Suppressor macrophage treated with lipopolysaccharide for 1 hour (primary cell): ENCODE results near the gene NUCB2.

ENCODE experiments used
- DNase-seq, 3 donors: peaks; one replicate each; pipeline ENCODE4 v3.0.0-alpha.2; 2020 to 2022

NUCB2 gene

DNA sequence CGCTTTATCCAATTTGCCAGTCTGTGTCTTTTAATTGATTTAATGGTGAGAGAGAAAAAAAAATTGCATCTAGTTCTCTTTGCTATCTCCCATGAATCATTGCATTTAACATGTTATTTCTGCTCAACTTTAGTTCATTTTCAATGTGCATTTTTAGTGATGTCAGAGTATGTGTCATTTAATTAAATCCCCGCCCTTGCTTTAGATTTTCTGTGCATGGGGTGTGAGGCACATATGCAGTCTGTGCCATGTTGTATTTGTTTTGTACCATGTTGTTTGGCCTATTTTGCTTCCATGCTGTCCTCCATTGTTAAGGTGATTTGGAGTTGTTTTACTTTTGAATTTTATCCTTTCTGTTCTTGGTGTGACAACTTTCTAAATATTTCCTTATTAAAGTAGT is 66.7 kb downstream of the NUCB2 start:
- DNase-seq: no peak

DNA sequence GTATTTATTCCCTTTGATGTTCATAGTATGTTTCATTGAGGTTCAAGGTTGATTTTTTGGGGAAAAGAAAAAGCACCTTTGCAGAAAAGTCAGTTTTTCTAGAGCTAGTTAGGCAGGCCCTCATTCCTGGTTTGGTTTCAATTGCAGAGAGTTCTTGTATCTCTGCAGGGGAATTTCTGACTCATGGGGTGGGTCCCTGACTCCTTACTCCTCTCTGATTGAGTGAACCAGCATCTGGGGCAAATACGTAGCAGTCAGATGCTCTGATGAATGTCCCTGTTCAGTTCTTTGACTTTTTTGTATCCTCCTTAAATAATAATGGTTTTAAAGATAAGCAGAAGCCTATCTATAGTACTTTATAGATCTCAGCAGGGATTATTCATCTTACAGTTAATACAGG is 67.4 kb downstream of the NUCB2 start:
- DNase-seq: peak in 2 of 3 donors; percentile 23 to 27

DNA sequence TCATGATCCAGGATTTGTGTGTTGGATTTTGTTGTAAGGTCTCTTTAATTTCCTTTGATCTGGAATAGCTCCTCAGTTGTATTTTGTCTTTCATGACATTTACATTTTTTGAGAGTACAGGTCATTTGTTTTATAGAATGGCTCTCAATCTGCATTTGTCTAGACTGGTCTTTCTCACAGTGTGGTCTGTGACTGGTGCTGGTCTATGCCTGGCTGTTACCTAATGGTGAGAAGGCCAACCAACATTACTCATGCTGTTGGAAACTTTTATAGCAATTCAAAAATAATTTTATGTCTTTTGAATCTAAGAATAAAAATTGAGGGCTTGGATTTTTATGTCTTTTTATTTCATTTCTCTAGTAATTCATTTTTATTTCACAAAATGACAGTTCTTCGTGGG is 71.1 kb downstream of the NUCB2 start:
- DNase-seq: no peak

DNA sequence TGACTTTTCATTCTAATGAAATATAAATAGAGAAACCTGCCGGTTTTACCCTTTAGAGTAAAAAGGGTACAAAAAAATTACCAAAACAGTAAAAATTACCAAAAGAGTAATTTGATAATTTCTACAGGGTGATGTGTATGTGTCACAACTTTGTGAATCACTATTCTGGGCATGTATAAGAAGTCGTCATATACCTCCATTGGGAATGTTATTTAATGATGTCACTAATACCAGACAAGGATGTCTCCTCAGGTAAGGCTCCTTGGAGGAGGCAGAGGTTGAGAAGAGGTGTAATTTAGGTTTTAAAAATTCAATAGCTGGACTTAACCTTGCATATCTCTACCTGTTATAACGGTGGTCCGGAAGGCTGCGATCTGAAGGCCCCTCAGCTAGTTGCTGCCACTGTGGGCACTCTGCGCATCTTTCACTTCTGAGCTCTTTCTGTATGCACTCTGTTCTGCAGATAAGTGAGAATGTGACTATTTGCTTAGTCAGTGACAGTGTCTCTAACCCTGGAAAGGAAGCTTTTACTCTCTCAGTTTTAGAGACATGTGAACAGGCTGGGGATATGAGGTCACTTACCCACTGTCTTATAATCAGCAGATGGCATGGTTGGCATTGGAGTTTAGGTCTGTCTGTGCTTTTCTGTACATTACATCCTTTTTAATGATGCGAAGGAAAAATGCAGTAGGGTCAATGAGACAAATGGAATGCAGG is 74.1 kb downstream of the NUCB2 start:
- DNase-seq: peak; percentile 49 to 67 (median 55)

DNA sequence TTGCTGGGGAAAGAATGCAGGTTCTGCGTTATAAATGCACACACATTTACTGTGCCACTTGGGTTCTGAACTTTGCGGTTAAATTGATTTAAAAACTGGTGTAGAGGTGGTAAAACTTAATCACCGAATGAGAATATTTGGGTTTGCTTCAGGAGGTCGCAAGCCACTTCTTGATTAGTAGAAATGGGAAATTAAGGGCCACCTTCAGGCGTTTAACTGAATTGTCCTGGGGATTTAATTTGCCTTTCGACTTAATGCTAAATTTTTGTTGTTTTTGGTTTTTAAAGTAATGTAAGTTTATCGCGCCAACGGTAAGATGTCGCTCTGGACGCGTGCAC is 74.6 kb downstream of the NUCB2 start:
- no peak for DNase-seq

DNA sequence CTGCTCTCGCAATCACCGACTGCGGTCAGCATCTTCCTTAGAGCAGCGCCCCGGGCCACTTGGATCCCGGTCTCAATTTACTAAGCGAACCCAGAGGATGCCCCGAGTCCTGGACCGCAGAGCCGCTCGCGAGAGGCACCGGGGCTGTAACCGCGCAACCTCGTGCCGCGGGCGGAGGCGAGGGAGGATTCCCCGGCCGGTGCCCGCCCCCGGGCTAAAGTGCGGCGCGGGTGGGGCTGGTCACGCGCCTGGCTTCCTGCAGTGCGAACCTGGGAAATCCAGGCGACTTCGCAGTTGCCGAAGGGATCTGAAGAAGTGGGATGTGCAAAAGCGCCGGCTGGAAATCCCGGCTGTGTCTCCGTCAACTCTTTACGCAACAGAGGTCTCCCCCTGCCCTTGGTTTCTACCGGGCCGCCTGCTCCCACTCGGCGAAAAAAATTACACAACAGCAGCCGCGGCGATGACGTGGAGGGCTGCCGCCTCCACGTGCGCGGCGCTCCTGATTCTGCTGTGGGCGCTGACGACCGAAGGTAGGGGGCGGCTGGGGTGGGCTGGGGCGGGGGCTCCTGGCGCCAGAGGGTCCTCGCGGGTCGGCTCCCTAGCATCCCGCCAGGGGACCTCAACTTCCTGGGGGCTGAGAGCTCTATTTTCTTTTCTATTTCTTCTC is 75.1 kb downstream of the NUCB2 start, which contains the start of gene NCR3LG1:
Gene NCR3LG1 (plus strand): TSS at position 291 of the 667 bp plus-strand sequence. CDS start 170 bp downstream, at position 461.
- DNase-seq: peak; percentile 98

DNA sequence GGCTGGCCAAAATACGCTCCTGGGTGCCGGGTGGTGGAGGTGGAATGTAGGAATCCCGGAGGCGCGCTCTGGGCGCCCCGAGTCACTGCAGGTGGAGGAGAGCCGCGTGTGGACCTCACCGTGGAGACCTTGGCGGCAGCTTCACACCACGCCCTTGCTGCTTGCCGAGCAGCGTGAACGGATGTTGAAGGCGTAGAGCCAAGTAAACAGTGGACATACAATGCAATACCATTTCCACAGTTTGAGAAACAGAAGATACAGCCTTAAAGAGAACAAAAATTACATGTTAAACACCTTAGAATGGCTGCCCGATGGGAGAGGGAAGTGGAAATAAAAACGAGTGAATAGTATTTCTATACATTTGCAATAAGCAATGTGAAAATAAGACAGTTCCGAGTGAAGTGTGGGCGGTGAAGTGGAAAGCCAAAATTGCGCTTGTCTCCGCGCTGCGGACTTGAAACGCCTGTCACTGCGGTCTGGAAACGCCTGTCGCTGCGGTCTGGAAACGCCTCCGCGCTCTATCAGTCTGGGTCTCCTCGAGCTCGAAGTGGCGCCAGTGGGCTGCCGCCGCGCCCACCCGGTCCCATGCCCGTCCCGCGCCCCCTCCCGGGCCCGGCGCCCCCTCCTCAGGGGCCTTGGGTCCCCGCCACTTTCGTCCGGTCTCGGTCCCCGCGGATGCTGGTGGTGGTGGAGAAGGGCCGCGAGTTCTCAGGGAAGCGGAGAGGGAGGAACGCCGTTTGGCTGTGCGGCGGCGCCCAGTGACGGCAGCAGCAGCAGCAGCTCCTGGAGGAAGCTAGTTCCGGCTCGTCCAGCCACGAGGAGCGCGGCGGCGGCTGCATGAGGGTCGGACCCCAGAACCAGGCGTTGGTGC is 76.6 kb downstream of the NUCB2 start:
- peak; percentile 80 to 87 (median 83) for DNase-seq

DNA sequence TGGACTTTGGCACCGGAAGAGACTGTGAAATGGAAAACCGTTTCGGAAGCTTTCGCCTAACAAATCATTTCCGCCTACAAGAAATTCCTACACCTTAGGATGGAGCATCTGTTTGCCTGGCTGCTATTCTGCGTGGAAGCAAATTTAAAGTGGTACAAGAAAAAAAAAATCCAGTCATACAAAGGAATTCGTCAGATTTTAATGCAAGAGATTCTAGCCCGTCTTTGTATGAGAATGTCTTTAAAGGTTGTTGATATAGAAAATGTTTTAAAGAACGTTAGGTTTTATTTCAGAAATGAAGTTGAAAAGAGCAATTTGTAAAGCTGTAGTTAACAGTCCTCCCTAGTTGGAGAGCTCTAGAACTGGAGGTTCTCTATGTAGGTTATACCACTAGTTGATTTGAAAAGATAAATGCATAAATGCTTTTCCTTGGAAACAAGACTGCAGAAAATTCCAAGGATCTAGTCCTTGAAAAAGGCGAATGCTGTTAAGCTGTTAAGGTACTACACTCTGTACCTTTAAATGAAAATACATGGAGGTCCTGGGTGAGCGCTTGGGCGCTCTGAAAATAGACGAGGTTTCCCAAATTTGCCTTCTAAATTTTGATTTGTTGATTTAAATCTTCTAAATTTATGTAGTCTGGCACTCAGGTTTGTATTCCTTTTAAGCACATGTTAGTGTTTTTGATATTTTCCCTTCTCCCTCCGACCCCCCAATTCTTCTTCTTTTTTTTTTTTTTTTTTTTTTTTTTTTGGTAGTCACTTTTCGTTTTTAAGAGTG is 77.5 kb downstream of the NUCB2 start:
- peak in 1 of 3 donors; percentile 5 for DNase-seq

DNA sequence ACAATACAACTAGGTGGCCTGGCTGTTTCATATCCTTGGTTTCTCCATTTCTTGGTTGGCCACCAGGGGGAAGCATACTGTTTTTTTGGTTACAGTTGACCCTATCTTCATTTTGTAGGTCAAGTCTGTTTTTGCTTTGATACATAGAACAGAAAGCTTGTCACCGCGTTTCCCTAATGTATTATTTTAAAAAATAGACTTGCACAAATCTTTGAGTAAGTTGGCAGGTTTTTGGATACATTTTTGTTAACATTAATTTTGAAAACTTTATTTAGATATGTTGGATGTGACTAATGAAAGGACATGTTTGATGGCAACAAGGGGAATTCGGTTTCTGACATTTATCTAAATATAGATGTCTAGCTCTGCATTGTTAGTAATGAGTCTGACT is 78.1 kb downstream of the NUCB2 start:
- peak; percentile 82 to 86 (median 85) for DNase-seq

DNA sequence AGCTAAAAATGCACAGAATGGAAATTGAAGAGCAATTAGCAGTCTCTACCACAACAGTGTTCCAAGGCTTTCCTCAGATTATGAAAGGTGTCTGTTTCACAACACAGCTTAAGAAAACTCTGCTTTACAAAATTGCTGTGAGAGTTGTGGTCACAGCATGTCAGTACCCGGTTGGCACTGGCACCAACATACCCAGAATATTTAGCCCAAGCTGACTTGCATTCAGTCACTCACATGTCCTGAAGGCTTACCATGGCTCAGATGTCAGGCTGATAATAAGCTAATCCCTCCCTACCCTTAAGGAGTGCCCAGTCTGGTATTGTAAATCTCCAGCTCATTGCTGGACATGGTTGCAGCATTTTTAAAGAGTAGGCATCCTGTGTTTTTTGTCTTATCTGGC is 90.0 kb downstream of the NUCB2 start:
- DNase-seq: no peak

DNA sequence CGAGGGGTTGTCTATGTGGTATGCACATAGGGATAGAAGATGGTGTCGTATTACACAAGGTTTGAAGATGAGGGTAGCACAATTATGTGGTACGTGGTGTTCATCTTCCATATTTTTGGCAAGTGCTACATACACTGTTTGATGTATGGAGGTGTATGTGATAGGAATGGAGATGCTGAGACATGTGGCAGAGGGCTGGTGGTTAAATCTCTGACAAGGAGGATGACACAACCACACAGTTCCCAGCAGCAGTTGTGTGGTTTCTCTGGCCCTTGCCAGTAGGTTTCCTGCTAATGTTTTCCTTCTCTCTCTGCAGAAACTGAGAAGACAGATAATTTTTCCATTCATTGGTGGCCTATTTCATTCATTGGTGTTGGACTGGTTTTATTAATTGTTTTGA is 92.0 kb downstream of the NUCB2 start:
- DNase-seq: no peak

DNA sequence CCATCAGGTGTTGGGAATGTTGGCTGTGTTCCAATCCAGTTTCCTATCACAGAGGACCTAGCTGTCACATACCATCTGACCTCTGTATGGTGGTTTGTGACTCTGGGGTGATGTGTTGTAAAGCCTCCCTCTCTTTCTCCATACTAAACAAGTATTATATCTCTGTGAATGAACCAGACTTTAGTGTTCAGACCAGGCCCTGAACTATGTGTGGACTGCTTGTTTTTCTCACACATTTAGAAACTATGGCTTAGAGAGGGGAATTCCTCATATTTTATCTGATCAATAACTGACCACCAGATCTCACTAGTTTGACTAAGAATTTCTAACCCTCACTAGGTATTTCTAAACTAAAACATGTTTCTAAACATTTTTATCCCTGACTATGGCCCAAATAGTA is 92.6 kb downstream of the NUCB2 start:
- no peak for DNase-seq

DNA sequence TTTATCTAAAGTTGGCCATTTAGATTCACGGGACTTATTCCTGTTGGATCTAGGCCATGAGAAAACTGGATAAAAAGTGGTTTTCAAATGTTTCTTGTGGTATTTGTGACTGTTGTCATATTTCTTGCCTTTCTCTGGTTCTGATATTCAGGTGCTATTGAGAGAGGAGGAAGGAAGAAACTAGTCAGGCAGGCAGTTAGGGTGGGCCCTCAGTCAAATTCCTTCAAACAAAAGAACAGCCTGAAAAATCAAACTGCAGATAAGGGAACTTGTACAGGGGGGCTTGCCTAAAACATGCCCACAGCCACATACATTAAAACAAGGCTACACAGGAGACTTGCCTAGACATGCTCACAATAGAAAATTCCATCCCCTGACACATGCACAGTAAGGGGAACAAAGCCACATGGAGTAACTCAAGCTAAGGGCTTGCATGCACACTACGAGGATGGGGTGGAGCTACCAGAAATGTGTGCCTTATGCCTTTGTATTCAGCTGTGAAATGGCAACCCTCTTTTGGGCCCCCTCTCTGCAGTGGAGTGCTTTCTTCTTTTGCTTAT is 93.2 kb downstream of the NUCB2 start:
- no peak for DNase-seq

DNA sequence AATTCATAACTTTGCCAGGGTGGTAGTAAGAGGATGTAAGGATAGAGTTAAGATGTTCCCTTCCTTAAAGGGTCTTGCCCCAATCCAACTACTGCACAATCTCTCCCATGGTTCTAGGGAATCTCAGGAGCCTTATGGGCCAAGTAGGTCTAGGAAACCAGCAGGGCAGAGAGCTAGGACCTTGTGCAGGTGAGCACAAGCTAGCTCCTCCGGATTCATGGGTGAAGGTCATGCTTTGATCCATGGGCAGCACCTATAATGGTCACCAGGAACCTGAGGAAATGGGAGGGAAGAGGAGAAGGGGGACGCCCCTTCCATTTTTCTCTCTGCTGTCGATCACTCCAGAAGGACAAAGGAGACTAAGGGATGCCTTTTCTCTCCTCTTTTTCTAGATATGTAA is 95.1 kb downstream of the NUCB2 start:
- peak in 1 of 3 donors; percentile 52 for DNase-seq

DNA sequence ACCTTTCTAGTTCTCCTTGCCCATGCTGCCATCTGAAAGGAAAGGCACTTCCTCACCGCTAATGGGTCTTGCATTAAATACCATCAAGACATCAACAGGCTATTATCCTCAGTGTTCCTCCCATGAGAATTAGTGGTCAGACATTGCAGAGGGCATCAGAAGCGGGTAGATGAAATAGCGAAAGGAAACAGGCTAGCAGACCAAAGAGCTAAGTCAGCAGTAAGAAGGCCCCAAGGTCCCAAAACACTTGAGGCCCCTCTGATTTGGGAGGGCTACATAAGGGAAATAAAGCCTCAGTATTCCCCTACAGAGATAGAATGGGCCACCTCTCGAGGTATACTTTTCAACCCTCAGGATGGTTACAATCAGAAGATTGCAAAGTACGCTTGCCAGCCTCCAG is 99.0 kb downstream of the NUCB2 start:
- DNase-seq: no peak

DNA sequence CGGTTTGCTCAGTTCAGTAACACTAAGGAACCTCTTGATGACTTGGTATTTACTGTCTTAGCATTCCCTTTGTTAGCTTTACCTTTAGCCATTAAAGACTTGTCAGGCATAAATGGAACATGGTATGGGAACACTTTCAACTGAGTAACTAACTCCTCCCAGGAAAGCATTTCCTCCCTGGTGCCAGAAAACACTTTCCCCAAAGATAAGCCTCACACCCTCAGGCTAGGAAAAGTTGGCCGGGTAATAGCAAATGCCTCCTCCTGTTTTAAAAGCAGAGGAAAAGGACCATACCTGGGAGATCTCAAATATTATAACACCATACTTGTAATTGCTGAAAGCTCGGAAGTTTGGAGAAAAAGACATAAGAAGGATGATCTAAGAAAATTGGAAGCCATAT is 100.0 kb downstream of the NUCB2 start:
- no peak for DNase-seq

DNA sequence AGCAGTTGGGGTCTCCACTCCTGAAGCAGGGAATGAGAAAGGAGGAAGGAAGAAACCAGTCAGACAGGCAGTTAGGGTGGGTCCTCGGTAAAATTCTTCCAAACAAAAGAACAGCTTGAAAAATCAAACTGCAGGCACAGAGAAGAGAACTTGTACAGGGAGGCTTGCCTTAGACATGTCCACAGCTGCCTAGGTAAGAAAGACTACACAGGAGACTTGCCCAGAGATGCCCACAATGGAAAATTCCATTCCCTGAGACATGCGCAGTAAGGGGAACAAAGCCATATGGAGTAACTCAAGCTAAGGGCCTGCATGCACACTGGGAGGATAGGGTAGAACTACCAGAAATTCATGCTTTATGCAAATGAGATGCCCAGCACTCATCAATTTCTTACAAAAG is 102.1 kb downstream of the NUCB2 start:
- no peak for DNase-seq

DNA sequence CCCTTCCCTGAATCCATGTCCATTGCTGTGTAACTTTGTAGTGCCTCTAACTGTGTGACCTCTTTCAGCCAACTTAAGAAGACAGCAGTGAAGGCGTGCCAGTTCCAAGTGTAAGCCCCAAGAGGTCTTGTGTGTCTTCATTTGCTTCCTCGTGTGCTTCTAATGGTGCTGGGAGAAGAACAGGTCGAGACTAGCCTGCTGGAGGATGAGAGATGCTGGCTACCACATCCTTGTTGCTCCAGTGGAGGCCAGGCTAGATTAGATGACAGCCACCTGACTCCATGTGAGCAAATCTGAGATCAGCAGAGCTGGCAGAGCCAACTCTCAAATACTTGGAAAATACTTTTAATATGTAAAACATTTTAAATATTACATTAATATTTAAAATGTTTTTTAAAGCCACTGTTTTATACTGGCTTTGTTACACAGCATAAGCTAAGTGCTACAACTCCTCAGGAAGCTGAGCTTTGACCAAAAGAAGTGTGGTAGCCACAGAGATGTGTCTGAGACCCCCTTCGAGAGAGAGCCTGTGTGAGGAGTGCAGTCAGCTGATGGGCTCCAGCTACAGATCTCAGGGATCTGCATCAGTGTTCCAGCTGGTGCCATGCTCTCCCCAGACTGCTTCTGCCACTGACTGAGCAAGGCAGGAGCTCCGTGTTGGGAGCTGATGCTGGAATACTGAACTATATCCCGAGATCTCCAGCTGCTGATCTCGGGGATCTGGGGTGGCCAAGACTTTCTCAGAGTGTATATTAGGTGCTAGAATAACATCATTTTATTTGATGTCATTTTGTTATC is 103.0 kb downstream of the NUCB2 start:
- DNase-seq: no peak

DNA sequence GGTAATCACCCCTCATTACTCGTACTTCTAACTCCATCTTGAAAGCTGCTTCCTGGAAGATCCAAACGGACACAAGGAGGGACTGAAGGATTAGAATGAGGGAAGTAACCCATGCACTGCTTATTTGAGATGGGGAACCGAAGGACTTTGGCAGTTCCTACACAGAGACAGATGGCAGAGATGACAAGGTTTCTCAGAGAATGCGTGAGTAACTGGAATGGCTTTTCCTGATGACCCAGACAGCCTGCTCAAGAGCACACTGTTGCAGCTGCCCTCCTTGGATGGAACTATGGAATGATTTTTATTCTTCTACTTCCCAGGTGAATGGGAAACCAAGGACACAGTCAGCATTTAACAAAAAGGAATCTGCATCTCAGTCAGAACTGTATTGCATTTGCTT is 104.6 kb downstream of the NUCB2 start:
- DNase-seq: no peak
